ENCODE data around the gene VCL. TPM values are rescaled to one million over a fixed set of nuclear protein-coding genes. Genes with fewer than 3 reads are reported as not detected.

The VCL gene
- total and polyA plus RNA-seq, 9 of the 15 experiments (the other 6 are each of a cell fraction or from before 2014, with no cell fraction given) = 29.8 to 186 (median 76.4) TPM

GRCh38 chr10:74021248-74022055 lies 23.5 kb downstream of the VCL start (continued):
- TF ChIP-seq E4F1 (CRISPR knock-in tag; IDR thresholded peaks at IDR 0.05; ENCODE audit: borderline replicate concordance) (no peak), TAF7 (tag; IDR thresholded peaks at IDR 0.05) (no peak), USF1 (CRISPR knock-in tag; IDR thresholded peaks at IDR 0.05) (no peak), ZNF134 (CRISPR knock-in tag; conservative IDR thresholded peaks at IDR 0.05) (no peak), TARDBP (IDR thresholded peaks at IDR 0.05) (0 out of 2 replicates have a peak, but pooled peaks have one; percentile 16), PPARD (CRISPR knock-in tag; IDR thresholded peaks at IDR 0.05) (no peak), EWSR1 (IDR thresholded peaks at IDR 0.05; ENCODE audit: borderline replicate concordance, low read depth, partially characterized antibody) (no peak), CHD7 (IDR thresholded peaks at IDR 0.05; ENCODE audit: low read depth, low read length) (no peak), SMC3 (conservative IDR thresholded peaks at IDR 0.05; ENCODE audit: insufficient read depth, low read depth, low read length) (no peak), ZNF561 (CRISPR knock-in tag; conservative IDR thresholded peaks at IDR 0.05) (no peak), NR1H2 (CRISPR knock-in tag; IDR thresholded peaks at IDR 0.05) (no peak), KLF16 (IDR thresholded peaks at IDR 0.05) (no peak; the same call in 1 of the 2 replicates)

Measured in K562 (cell line).